GM06990 (cell line): ENCODE results near the gene RBM20.
"Not testable (repeated sequence)": the region's sequence is repeated elsewhere in the genome, so short reads cannot be mapped to it uniquely, and the experiment has no call there.

Experiments
- DNase-seq: peaks from one replicate; pipeline ENCODE4 v3.0.0-alpha.2; 2011; ENCODE audit not compliant: insufficient read length; ENCODE audit errors: extremely low read depth
- H3K27me3 ChIP-seq: replicated peaks from 2 replicates; pipeline ENCODE4 v1.6.0; 2011; ENCODE audit warnings: low read length; ENCODE audit not compliant: control insufficient read depth, insufficient read depth
- H3K36me3 ChIP-seq: 2 replicates; pipeline ENCODE4 v1.5.1; 2011; ENCODE audit warnings: low read length; ENCODE audit not compliant: control insufficient read depth, insufficient read depth
- H3K4me3 ChIP-seq: replicated peaks from 2 replicates; pipeline ENCODE4 v1.5.1; 2011; ENCODE audit warnings: low read depth, mild to moderate bottlenecking, control low read depth, low read length
- CTCF ChIP-seq: IDR thresholded peaks from 2 replicates; pipeline ENCODE4 v1.5.1; 2011; ENCODE audit warnings: low read length, control low read depth, mild to moderate bottlenecking, inconsistent platforms; ENCODE audit not compliant: insufficient read depth, poor library complexity, severe bottlenecking

The RBM20 gene

GRCh38 chr10:110704070-110704469, 59.9 kb downstream of the RBM20 start:
- H3K4me3 ChIP-seq, result no peak overlapping the region
- H3K36me3 ChIP-seq, result no peaks in the 10 kb centered on the region
- DNase-seq, result no peak
- no peaks in the 10 kb centered on the region for H3K27me3 ChIP-seq
- no peak for TF ChIP-seq CTCF

- no peak for DNase-seq
- no peak overlapping the region for H3K4me3 ChIP-seq
- no peaks in the 10 kb centered on the region for H3K36me3 ChIP-seq
- no peak for TF ChIP-seq CTCF
- no peaks in the 10 kb centered on the region for H3K27me3 ChIP-seq
Measured at GRCh38 chr10:110704906-110705476, 60.9 kb downstream of the RBM20 start.

- DNase-seq, result not testable (repeated sequence)
Measured at GRCh38 chr10:110705596-110705995, 61.5 kb downstream of the RBM20 start.

GRCh38 chr10:110706690-110707098, 62.6 kb downstream of the RBM20 start:
- no peak for DNase-seq
- TF ChIP-seq CTCF, result no peak
- no peak overlapping the region for H3K4me3 ChIP-seq
- no peaks in the 10 kb centered on the region for H3K36me3 ChIP-seq
- no peaks in the 10 kb centered on the region for H3K27me3 ChIP-seq

More at GRCh38 chr10:110705596-110705995, 61.5 kb downstream of the RBM20 start:
- not testable (repeated sequence) for H3K4me3 ChIP-seq, H3K36me3 ChIP-seq, H3K27me3 ChIP-seq

DNA sequence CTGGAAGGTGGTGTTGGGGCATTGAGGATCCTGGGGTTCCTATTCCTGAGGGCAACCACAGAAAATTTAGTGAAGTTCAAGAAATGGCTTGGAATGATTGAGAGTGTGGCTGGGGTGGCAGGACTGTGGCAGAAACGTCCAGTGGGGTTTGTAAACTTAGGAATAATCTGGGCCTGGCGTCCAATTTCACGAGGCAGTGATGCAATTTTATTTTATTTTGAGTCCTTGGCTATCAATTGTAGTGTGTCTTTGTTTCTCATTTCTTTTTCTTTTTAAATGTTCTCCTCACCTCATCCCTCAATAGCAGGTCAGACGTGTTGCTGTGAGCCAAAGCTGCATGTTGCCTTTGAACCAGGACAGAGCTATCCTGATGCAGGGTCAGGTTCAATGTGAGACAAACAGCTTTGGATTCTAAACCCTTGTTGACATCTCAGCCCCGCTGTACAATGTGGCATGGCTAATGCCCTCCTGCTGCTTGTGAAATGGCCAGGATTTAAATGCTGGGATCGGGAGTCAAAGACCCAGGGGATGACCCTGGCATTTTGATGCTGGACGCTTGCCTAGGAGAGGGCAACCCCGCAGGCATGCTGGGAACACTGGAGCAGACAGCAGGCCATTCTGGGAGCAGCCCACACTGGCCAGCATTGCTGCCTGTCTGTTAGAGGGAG, 64.8 kb downstream of the RBM20 start:
- H3K4me3 ChIP-seq, result no peak overlapping the region
- no peak for TF ChIP-seq CTCF
- H3K27me3 ChIP-seq, result no peaks in the 10 kb centered on the region
- DNase-seq, result no peak
- H3K36me3 ChIP-seq, result no peaks in the 10 kb centered on the region

DNA sequence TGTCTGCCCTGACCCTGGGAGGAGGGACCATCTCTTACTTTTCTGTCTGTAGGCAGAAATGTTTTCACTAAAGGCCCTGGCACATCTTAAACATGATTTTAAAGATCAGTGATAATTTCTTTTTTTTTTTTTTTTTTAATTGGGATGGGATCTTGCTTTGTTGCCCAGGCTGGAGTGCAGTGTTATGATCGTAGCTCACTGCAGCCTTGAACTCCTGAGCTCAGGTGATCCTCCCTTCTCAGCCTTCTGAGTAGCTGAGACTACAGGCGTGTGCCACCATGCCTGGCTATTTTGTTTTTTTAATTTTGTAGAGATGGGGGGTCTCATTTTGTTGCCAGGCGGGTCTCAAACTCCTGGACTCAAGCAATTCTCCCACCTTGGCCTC, 65.3 kb downstream of the RBM20 start:
- Histone ChIP-seq H3K27me3 (no peaks in the 10 kb centered on the region), H3K4me3 (no peak overlapping the region), H3K36me3 (no peaks in the 10 kb centered on the region)
- TF ChIP-seq CTCF, result no peak
- DNase-seq, result no peak
